UCSD-AML1 (cell line): Measurements from ENCODE around the gene MAGED2.
"Not testable (repeated sequence)": the region's sequence is repeated elsewhere in the genome, so short reads cannot be mapped to it uniquely, and the experiment has no call there.

Source experiments
- DNase-seq: peaks from one replicate; lab custom pipeline; 2025; ENCODE audit not compliant: unreplicated experiment; lab: John Stamatoyannopoulos, UW

MAGED2 gene

DNA sequence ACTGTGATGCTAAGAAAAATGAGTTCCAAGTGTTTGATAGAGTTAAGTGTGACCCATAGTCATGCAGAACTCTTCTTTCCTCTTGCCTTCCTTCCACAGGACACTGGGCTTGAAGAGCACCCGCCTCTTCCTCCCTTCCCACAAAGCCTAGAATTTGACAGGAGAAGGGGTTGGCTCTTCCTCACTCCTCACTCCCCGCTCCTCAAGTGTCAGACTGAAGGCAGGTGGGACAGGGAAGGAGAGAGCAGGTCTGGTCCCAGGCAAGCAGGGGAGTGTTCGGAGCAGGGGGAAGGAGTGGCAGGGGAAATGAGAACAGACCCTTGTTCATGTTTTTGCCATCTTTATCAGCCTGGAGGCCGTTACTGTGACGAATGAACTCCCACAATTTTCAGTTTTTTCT lies 10.7 kb downstream of the MAGED2 start:
- no peak for DNase-seq

DNA sequence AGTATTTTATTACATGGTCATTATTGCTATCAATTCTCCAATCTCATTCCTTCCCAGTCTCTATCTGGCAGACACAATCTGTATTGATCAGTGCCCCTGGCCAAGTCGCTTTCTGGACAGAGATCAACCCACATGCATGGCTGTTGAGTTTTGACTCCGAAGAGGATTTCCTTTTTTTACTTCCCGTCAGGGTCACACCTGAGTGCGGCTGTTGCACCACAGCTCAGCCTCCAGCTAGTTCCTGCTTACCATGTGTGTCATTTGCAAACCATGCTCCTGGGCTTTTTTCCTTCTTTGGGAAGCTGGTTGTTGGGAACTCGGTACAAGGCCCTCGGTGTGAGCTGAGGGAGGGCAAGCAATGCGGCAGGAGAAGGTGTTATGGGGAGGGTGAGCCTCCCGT lies 11.7 kb downstream of the MAGED2 start:
- DNase-seq = no peak

DNA sequence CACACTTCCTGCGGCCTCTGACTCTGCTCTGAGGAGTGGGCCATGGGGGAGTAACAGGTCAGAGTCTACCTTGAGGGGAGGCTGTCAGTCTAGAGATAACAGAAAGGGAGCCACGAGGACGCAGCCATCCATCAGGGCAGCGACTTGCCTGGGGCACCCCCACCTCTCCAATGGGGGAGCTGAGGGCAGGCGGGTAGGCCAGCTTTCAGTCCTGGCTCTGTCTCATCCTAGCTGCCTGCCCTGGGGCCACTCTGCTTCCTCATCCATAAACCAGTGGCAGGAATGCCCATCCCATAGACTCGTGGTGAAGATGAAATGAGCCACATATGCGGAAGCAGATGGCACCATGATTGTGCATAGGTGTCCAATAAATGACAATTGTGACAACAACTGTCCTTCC lies 13.2 kb downstream of the MAGED2 start:
- no peak for DNase-seq

DNA sequence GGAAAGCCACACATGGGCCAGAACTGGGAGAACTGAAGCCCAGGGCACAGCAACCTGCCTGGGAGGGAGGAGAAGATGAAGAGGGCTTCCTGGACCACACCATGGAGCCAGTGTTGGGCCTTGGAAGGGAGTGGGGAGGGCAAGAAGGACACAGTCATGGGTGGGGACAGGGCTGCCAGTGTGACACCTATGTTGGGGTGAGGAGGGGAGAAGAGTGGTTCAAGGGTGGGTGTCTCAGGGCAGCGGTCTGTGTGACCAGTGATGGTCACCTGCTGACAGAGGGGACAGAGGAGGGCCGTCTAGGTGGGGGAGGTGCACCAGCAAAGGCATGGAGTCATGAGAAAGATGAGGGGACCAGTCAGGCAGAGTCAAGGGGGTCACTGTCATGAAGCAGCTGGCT lies 13.8 kb downstream of the MAGED2 start:
- DNase-seq = no peak

DNA sequence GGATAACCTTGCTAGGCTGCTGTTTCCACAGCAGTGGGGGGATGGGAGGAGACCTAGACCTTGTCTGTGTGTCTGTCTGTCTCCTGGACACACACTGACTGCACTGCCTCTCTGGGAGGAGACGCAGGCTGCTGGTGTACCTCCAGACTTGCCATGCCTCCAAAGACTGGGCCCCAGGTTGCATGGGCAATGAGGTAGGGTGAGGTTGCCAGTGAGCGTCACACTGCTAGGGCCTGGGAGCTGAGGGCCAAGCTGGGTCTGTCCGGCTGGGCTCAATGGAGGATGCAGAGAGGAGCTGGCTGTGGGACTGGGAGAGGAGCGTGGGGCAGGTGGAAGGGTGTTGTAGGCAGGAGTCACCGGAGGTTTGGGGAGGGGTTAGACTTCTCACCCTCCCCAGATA lies 16.6 kb downstream of the MAGED2 start:
- no peak for DNase-seq

DNA sequence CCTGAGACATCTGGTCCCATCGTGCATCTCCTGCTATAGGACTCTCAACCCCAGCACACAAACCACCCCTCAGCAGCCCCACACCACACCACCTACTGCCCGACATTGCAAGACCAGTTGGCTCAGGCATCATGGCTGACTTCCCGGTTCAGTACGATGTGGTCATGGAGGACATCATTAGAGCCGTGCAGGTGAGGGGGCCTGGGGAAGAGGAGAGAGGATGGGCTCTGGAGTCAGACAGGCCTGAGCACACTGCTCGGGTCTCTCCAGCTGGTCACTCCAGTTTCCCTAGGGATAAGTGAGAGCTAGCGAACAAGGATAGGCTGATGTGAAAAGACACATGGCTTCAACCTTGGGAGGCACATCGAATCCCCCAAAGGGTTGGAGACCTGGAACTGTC lies 17.2 kb downstream of the MAGED2 start:
- DNase-seq = no peak

DNA sequence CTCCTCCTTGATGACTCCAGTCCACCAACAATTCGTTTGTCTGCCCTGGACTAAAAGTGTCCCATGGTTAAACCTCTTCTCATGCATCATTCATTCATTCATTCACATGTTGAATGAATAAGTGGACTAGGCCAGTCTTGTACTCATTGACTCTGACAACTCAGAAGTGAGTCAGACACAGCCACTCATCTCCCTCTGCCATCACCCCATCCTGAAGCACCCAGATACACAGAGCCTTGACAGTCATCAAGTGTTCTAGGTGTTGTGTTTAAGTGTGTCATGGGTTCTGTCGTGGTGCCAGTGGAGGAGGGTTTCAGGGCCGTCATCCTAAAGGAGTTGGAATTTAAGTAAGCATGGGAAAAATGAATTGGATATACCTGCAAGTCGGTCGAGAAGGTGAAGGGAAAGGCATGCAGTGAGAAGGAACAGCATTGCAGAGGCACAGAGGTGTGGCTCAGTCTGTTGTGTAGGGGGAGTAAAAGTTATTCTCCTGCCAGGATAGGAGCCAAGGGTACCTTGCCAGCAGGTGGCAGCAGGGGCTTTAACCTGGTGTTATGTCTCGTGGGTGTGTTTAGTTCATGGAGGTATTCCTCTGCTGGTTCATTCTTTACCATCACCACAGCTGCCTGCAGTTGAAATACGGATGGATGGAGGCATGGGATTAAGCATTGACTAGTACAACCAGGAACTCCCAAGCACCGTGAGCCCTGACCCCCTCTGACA lies 18.3 kb downstream of the MAGED2 start:
- DNase-seq = no peak

DNA sequence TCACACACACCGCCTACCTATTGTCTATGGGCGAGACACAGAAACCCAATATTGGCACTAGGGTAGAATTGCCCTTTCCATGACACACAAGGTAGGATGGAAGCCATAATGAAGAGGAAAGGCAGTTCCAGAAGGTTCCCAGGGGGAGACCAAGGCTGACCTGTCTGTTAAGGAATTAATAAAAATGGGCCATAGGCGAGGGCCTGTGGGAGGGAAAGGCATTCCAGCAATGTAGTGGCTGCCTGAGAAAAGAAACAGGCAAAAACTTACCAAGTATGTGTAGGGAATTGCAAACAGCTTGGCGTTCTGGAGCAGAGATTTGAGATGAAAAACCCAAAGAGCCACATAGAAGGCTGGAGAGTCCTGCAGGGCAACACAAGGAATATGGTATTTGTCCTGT lies 19.1 kb downstream of the MAGED2 start:
- no peak for DNase-seq

DNA sequence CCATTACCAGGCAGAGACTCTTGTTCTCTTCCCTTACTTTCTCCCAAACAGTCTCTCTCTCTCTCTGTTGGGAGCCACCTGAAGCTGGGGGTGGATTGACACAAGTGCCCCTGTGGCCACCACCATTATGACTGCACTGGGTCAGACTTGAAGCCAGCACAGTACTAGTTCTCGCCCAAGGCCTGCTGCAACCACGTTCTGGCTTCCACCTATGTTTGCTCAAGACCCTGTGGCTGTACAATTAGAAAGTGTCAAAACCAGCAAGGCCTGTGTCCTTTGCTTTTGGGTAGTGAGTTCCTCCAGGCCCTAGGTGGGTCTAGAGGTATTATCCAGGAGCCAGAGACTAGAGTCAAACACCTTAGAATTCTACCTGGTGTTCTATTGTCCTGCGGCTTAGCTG lies 31.0 kb downstream of the MAGED2 start:
- DNase-seq = no peak

DNA sequence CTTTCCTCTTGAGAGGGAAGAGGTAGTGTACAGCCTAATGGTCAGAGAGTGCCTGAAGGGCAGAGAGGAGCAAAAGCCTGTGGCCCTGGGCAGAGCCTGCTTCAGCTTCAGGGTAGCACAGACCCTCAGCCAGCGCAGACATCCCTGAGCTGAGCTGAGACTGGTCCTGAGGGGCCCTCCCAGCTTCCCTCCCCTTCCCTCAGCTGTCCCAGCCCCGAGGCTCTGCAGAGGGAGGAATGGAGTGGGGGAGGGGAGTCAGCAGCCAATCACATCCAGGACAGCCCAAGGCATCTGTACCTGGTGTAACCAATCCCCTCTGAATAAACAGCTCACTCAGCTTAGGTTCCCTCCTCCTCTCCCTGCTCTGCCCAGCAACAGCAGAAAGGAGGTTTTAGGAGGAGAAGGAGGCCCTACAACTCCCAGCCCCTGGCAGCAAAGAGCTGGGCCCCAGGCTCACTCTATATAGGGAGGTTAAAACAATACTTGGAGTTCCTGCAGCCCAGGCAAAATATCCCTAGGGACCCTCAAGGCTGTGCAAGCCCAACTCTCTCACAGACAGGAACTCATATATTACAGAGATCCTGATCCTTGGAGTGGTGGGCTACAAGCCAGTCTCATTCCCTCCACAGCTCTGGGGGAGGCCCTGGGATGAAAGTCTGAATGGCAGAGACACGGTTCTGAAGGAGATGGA lies 33.8 kb downstream of the MAGED2 start:
- not testable (repeated sequence) for DNase-seq

DNA sequence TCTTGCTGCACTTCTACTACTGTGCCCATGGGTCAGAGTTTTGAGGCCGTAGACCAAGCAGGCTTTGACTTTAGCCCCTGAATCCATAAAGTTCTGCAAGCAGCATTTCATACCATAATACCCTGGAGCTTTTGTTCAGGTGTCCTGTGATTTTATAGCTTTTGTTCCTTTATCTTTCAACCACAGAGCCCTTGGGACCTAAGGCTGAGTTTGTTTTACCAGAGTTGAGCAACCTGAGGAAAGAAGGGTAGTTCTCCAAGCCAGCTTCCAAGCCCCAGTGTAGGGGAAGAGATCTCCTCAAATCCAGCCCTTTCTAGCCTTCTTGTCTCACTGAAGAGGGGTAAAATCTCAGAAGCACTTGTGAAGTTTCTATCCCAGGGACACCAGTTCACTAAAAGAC lies 35.1 kb downstream of the MAGED2 start:
- no peak for DNase-seq

DNA sequence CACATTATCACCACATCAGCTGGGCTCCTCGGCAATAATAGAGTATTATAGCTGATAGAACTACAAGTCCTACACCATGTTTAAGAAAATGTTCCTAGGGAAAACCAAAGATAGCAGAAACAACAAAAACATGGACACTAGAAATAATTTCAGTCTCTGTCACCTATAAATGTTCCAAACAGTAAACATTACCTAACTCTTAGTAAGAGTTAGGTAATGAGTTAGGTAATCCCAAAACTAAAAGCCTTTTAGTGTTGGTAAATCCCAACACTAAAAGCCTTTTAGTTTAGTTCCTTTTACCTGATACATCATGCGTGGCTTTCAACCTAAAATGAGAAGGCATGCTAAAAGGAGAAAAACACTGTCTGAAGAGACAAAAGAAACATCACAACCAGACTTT lies 35.5 kb downstream of the MAGED2 start:
- no peak for DNase-seq

DNA sequence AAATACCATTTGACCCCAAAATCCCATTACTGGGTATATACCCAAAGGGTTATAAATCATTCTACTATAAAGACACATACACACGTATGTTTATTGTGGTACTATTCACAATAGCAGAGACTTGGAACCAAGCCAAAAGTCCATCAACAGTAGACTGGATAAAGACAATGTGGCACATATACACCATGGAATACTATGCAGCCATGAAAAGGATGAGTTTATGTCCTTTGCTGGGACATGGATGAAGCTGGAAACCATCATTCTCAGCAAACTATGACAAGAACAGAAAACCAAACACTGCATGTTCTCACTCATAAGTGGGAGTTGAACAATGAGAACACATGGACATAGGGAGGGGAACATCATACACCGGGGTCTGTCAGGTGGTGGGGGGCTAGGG lies 40.2 kb downstream of the MAGED2 start:
- not testable (repeated sequence) for DNase-seq

DNA sequence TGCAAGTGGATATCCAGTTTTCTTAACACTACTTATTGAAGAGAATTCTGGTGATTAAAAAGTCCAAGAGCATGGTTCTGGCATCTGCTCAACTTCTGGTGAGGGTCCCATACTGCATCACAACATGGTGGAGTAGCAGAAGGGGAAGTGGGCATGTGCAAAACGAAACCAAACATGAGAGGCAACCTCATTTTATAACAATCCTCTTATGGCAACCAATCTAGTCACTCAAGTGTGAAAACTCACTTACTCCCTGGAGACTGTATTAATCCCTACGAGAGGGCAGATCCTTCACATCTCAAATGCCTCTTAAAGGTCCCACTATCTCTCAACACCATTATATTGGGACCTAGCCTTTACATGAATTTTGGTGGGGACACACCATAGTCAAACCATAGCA lies 57.7 kb downstream of the MAGED2 start:
- DNase-seq = no peak
